Natural killer cell (primary cell): ENCODE data around the gene PPDPF. TPM values are rescaled to one million over a fixed set of nuclear protein-coding genes. Genes with fewer than 3 reads are reported as not detected.
A peak's percentile ranks its signal among the peaks of the same experiment; 100 is the strongest.

Experiments
- ATAC-seq, 3 donors: fragments of 150-1000 bp in 2 of 3; fragments of 200-7000 bp in 1 of 3; cut with Tn5 transposase; 1 replicate in 1 of 3; 2 replicates in 2 of 3; pipeline ENCODE4 v1.10.0; 2021; ENCODE audit warnings: mild to moderate bottlenecking in 2 of 3, moderate library complexity in 2 of 3
- DNase-seq, 2 donors: peaks; one replicate each; pipeline versions ENCODE4 v3.0.0 to v3.0.0-alpha.2; 2013 to 2021; ENCODE audit warnings: mixed read lengths in 1 of 2
- H3K27ac ChIP-seq: one replicate; pipeline ENCODE4 v1.5.1; 2013; ENCODE audit warnings: mild to moderate bottlenecking, low read length
- H3K27me3 ChIP-seq: one replicate; pipeline ENCODE4 v1.6.1; 2013; ENCODE audit warnings: low read length; ENCODE audit not compliant: control insufficient read depth, insufficient read depth
- H3K36me3 ChIP-seq: one replicate; pipeline ENCODE4 v1.6.1; 2013; ENCODE audit warnings: low read length; ENCODE audit not compliant: control insufficient read depth, insufficient read depth
- H3K4me1 ChIP-seq: one replicate; pipeline ENCODE4 v1.6.1; 2013; ENCODE audit warnings: low read length; ENCODE audit not compliant: control insufficient read depth, insufficient read depth
- H3K4me3 ChIP-seq: one replicate; pipeline ENCODE4 v1.5.1; 2013; ENCODE audit warnings: low read length
- H3K9me3 ChIP-seq: one replicate; pipeline ENCODE4 v1.6.1; 2013; ENCODE audit warnings: low read length; ENCODE audit not compliant: control insufficient read depth, insufficient read depth
- H3K27ac Mint-ChIP-seq, 2 donors: one replicate each; pipeline ENCODE4 v1.8.0; 2022; ENCODE audit warnings: mild to moderate bottlenecking in 2 of 2, mixed read lengths in 2 of 2, moderate library complexity in 1 of 2
- H3K27me3 Mint-ChIP-seq, 2 donors: one replicate each; pipeline ENCODE4 v1.8.0; 2022; ENCODE audit warnings: low read depth in 2 of 2, mixed read lengths in 2 of 2
- H3K36me3 Mint-ChIP-seq: one replicate; pipeline ENCODE4 v1.8.0; 2022; ENCODE audit warnings: mixed read lengths
- H3K4me1 Mint-ChIP-seq, 2 donors: one replicate each; pipeline ENCODE4 v1.8.0; 2022; ENCODE audit warnings: mixed read lengths in 2 of 2
- H3K4me3 Mint-ChIP-seq: one replicate; pipeline ENCODE4 v1.8.0; 2022; ENCODE audit warnings: mild to moderate bottlenecking, moderate library complexity, mixed read lengths
- H3K9me3 Mint-ChIP-seq, 2 donors: one replicate each; pipeline ENCODE4 v1.8.0; 2022; ENCODE audit warnings: mixed read lengths in 2 of 2
- WGBS: methylation state at CpG from one replicate; pipeline ENCODE4 v1.1.7; 2013; ENCODE audit warnings: missing lambda C conversion rate; ENCODE audit not compliant: insufficient coverage; 5-methylcytosine and 5-hydroxymethylcytosine counted together
- intact Hi-C: fragments of 100-400 bp; cut with micrococcal nuclease; formaldehyde crosslinking; loops from one replicate; pipeline ENCODE4 v1.14.2; 2022
- total RNA-seq, 4 donors: library from RNA; stranded (reverse); fragments of 120-200 nt in 1 of 4; gene quantifications; one replicate each; pipeline versions ENCODE4 v1.2.3 to v1.2.4, GENCODE V29; 2013 to 2022
- TF ChIP-seq, protein P1 (sequence below): fragments of 200-600 bp; IDR thresholded peaks from one replicate; pipeline ENCODE4 v1.8.0; 2022; ENCODE audit warnings: antibody characterized with exemption

Gene PPDPF
- total RNA-seq, 3 donors from 2014 or later (not counting 1 experiment from before 2014, with no cell fraction given): 95.5 to 197 (median 159) TPM

- no peaks in the 10 kb centered on the region for H3K36me3 Mint-ChIP-seq
- peak overlapping the region; percentile 45 for H3K4me3 Mint-ChIP-seq
- TF ChIP-seq, protein P1, sequence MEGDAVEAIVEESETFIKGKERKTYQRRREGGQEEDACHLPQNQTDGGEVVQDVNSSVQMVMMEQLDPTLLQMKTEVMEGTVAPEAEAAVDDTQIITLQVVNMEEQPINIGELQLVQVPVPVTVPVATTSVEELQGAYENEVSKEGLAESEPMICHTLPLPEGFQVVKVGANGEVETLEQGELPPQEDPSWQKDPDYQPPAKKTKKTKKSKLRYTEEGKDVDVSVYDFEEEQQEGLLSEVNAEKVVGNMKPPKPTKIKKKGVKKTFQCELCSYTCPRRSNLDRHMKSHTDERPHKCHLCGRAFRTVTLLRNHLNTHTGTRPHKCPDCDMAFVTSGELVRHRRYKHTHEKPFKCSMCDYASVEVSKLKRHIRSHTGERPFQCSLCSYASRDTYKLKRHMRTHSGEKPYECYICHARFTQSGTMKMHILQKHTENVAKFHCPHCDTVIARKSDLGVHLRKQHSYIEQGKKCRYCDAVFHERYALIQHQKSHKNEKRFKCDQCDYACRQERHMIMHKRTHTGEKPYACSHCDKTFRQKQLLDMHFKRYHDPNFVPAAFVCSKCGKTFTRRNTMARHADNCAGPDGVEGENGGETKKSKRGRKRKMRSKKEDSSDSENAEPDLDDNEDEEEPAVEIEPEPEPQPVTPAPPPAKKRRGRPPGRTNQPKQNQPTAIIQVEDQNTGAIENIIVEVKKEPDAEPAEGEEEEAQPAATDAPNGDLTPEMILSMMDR: no peak
- Histone ChIP-seq H3K27ac (no peak overlapping the region), H3K36me3 (peaks cover under 1% of the 10 kb centered on the region), H3K4me1 (peaks cover 26% of the 10 kb centered on the region), H3K9me3 (no peaks in the 10 kb centered on the region), H3K27me3 (peaks cover 2% of the 10 kb centered on the region), H3K4me3 (no peak overlapping the region)
- H3K27ac Mint-ChIP-seq: peak overlapping the region in 1 of 2 donors; percentile 83
- H3K4me1 Mint-ChIP-seq: peaks cover 0 to 17% of the 10 kb centered on the region in 2 donors
- WGBS: 69% methylated on average over 38 of the region's 38 CpGs
- intact Hi-C loops: loop anchor here (5.0 kb wide), 1 partner anchor 83 kb away; no protein-coding TSS in a partner anchor
- no peak for ATAC-seq
- peak in 1 of 2 donors; percentile 55 for DNase-seq
- peaks cover 0 to under 1% of the 10 kb centered on the region in 2 donors for H3K27me3 Mint-ChIP-seq
- no peaks in the 10 kb centered on the region for H3K9me3 Mint-ChIP-seq
Observed at GRCh38 chr20:63554361-63555278, 34.1 kb downstream of the PPDPF start.

GRCh38 chr20:63555661-63556381 is 35.3 kb downstream of the PPDPF start:
- no peak for DNase-seq
- Mint-ChIP-seq H3K27me3 (no peaks in the 10 kb centered on the region), H3K4me3 (no peak overlapping the region), H3K9me3 (no peaks in the 10 kb centered on the region), H3K27ac (no peak overlapping the region), H3K36me3 (no peaks in the 10 kb centered on the region), H3K4me1 (peaks cover 0 to 20% of the 10 kb centered on the region in 2 donors)
- Histone ChIP-seq H3K4me1 (peaks cover 26% of the 10 kb centered on the region), H3K27ac (no peak overlapping the region), H3K27me3 (peaks cover 2% of the 10 kb centered on the region), H3K36me3 (peaks cover 13% of the 10 kb centered on the region), H3K4me3 (no peak overlapping the region), H3K9me3 (no peaks in the 10 kb centered on the region)
- 93% methylated on average over 45 of the region's 45 CpGs for WGBS
- TF ChIP-seq, protein P1: no peak
- no peak for ATAC-seq
- intact Hi-C loops: no loop called here

DNA sequence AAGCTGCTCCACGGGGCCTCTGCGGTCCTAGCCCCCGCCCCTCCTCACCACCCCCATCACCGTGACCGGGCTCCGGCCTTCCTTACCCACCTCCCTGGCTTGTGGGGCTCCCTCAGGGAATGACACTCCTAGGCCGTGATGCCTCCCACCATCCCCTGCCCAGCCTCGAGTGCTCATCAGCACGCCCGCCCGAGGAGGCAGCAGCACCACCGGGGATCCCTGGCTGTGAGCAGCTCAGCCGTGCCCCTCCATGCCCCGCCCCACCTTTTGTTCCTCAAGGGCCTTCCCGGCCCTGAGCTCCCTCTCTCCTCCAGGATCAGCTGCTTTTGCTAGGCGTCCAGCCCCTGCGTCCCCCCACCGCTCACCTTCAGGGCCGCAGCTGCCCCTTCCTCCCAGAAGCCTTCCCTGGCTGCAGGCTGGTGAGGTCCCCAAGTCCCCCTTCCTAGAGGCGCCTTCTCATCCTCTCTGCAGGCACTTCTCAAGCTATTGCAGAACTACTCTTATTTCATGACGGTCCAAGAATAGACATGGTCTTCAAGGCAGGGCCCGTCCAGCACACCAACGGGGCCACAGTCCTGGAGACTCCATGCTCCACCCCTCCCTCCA is 36.4 kb downstream of the PPDPF start:
- Mint-ChIP-seq H3K27me3 (no peaks in the 10 kb centered on the region), H3K36me3 (no peaks in the 10 kb centered on the region), H3K4me3 (no peak overlapping the region), H3K27ac (no peak overlapping the region), H3K4me1 (peaks cover 0 to 20% of the 10 kb centered on the region in 2 donors), H3K9me3 (no peaks in the 10 kb centered on the region)
- H3K4me1 ChIP-seq: peaks cover 24% of the 10 kb centered on the region
- WGBS: 89% methylated on average over 23 of the region's 23 CpGs
- H3K27me3 ChIP-seq: peaks cover 2% of the 10 kb centered on the region
- peaks cover 21% of the 10 kb centered on the region for H3K36me3 ChIP-seq
- DNase-seq: no peak
- TF ChIP-seq, protein P1: no peak
- no peaks in the 10 kb centered on the region for H3K9me3 ChIP-seq
- no peak for ATAC-seq
- intact Hi-C loops: no loop called here
- no peak overlapping the region for H3K4me3 ChIP-seq
- no peak overlapping the region for H3K27ac ChIP-seq
